Smooth muscle cell (in vitro differentiated cells): ENCODE data around the gene BAIAP2L1. TPM values are rescaled to one million over a fixed set of nuclear protein-coding genes. Genes with fewer than 3 reads are reported as not detected.

Source experiments
- DNase-seq: peaks from one replicate; lab custom pipeline; 2025; ENCODE audit not compliant: unreplicated experiment; lab: John Stamatoyannopoulos, UW
- H2AFZ ChIP-seq: fragments of 200-600 bp; sonication (generic); 2 replicates; pipeline ENCODE4 v1.6.0; 2016; ENCODE audit warnings: antibody characterized with exemption, low read depth, mild to moderate bottlenecking
- H3F3A ChIP-seq: fragments of 200-600 bp; sonication (generic); 2 replicates; pipeline ENCODE4 v1.6.0; 2017; ENCODE audit warnings: antibody characterized with exemption, low read depth
- H3K27ac ChIP-seq: fragments of 200-600 bp; sonication (generic); 2 replicates; pipeline ENCODE4 v1.5.1; 2016; ENCODE audit warnings: low read depth, mild to moderate bottlenecking
- H3K27me3 ChIP-seq: fragments of 200-600 bp; sonication (generic); 2 replicates; pipeline ENCODE4 v1.6.1; 2016; ENCODE audit warnings: low read depth, mild to moderate bottlenecking
- H3K36me3 ChIP-seq: fragments of 200-600 bp; sonication (generic); 2 replicates; pipeline ENCODE4 v1.5.1; 2016; ENCODE audit warnings: low read depth
- H3K4me1 ChIP-seq: fragments of 200-600 bp; sonication (generic); 2 replicates; pipeline ENCODE4 v1.5.1; 2016; ENCODE audit warnings: low read depth
- H3K4me2 ChIP-seq: fragments of 200-600 bp; sonication (generic); 2 replicates; pipeline ENCODE4 v1.6.0; 2016; ENCODE audit warnings: mild to moderate bottlenecking
- H3K4me3 ChIP-seq: fragments of 200-600 bp; sonication (generic); 2 replicates; pipeline ENCODE4 v1.5.1; 2016; ENCODE audit warnings: mild to moderate bottlenecking
- H3K79me2 ChIP-seq: fragments of 200-600 bp; sonication (generic); 2 replicates; pipeline ENCODE4 v1.6.0; 2016; ENCODE audit warnings: low read depth, mild to moderate bottlenecking
- H3K9ac ChIP-seq: fragments of 200-600 bp; sonication (generic); 2 replicates; pipeline ENCODE4 v1.6.0; 2016; ENCODE audit warnings: low read depth
- H3K9me3 ChIP-seq: fragments of 200-600 bp; sonication (generic); replicated peaks from 2 replicates; pipeline ENCODE4 v1.5.1; 2016; ENCODE audit warnings: low read depth
- H4K20me1 ChIP-seq: fragments of 200-600 bp; sonication (generic); 2 replicates; pipeline ENCODE4 v1.6.0; 2016; ENCODE audit warnings: low read depth
- WGBS: methylation state at CpG from one replicate; pipeline ENCODE4 v1.1.7; 2016; ENCODE audit warnings: low lambda C conversion rate; 5-methylcytosine and 5-hydroxymethylcytosine counted together
- polyA plus RNA-seq: library from polyadenylated mRNA; unstranded; fragments of >200 nt; fragmentation: Nextera tagmentation; extraction: Ambion mirVana; gene quantifications from 2 replicates; pipeline ENCODE4 v1.2.1, GENCODE V29; 2016
- total RNA-seq: library from RNA; depleted of rRNA; stranded (reverse); fragments of >200 nt; gene quantifications from 2 replicates; pipeline ENCODE4 v1.2.3, GENCODE V29; 2014
- TF ChIP-seq, protein P1 (sequence below): fragments of 200-600 bp; sonication (generic); IDR thresholded peaks from 2 replicates; pipeline ENCODE4 v1.5.1; 2017; ENCODE audit warnings: borderline replicate concordance, mild to moderate bottlenecking, antibody characterized with exemption; ENCODE audit not compliant: insufficient read depth, poor library complexity, severe bottlenecking

BAIAP2L1 gene
- total and polyA plus RNA-seq, 2 experiments from 2014 or later: 45.0 to 55.1 TPM

GRCh38 chr7:98355250-98355538 is 45.7 kb downstream of the BAIAP2L1 start:
- no peaks in the 10 kb centered on the region for H3K9me3 ChIP-seq
- H3K79me2 ChIP-seq: peaks cover 33% of the 10 kb centered on the region
- H3F3A ChIP-seq: peaks cover 18% of the 10 kb centered on the region
- H3K4me2 ChIP-seq: peak overlapping the region; percentile 69
- H3K27ac ChIP-seq: peak overlapping the region; percentile 94
- H3K9ac ChIP-seq: peak overlapping the region; percentile 52
- H3K36me3 ChIP-seq: peaks cover 5% of the 10 kb centered on the region
- DNase-seq: no peak
- H3K4me3 ChIP-seq: no peak overlapping the region
- H3K4me1 ChIP-seq: no peaks in the 10 kb centered on the region
- WGBS: 77% methylated on average over 6 of the region's 6 CpGs
- no peak overlapping the region for H2AFZ ChIP-seq
- TF ChIP-seq, protein P1, sequence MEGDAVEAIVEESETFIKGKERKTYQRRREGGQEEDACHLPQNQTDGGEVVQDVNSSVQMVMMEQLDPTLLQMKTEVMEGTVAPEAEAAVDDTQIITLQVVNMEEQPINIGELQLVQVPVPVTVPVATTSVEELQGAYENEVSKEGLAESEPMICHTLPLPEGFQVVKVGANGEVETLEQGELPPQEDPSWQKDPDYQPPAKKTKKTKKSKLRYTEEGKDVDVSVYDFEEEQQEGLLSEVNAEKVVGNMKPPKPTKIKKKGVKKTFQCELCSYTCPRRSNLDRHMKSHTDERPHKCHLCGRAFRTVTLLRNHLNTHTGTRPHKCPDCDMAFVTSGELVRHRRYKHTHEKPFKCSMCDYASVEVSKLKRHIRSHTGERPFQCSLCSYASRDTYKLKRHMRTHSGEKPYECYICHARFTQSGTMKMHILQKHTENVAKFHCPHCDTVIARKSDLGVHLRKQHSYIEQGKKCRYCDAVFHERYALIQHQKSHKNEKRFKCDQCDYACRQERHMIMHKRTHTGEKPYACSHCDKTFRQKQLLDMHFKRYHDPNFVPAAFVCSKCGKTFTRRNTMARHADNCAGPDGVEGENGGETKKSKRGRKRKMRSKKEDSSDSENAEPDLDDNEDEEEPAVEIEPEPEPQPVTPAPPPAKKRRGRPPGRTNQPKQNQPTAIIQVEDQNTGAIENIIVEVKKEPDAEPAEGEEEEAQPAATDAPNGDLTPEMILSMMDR: no peak
- H4K20me1 ChIP-seq: no peaks in the 10 kb centered on the region
- no peaks in the 10 kb centered on the region for H3K27me3 ChIP-seq

DNA sequence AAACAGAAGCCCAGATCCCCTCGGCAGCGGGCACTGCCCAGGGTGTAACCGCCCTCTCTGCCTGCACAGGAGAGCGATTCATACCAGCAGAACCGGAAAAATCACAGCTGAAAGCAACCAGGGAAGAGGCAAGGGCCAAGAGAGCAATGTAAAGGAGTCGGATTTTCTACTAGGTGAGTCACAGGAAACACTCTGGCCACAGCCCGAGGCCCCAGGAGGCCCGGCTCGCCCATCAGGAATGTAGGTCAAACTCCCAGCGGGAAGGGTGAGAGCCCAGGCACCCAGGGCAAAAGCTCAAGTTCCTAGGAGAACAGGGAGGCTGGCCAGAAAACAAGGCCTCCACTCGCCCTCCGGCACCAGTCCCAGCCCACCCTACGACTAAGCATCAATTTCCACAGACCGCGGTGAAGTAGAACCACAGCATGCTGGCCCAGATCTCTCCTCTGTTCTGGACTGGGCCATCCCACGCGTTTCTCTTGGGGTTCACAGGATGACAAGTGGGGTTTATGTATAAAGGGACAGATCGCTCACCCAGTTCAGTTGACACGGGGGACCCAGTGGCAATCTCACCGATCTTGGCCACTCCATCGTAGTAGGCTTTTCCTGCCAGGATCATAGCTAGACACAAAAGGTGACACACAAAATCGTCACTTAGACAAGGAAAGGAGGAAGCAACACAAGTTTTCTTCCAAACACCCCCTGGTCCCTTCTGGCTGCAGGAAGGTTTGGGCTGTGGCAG is 46.2 kb downstream of the BAIAP2L1 start:
- TF ChIP-seq, protein P1: no peak
- Histone ChIP-seq H3K36me3 (peaks cover 5% of the 10 kb centered on the region), H3K4me2 (peak overlapping the region; percentile 69), H3K4me3 (no peak overlapping the region), H3K27me3 (no peaks in the 10 kb centered on the region), H3K27ac (peak overlapping the region; percentile 94), H4K20me1 (peaks cover 2% of the 10 kb centered on the region), H3K9me3 (no peaks in the 10 kb centered on the region), H3K9ac (peak overlapping the region; percentile 65), H3F3A (peaks cover 18% of the 10 kb centered on the region), H2AFZ (no peak overlapping the region), H3K4me1 (no peaks in the 10 kb centered on the region), H3K79me2 (peaks cover 36% of the 10 kb centered on the region)
- 41% methylated on average over 22 of the region's 22 CpGs for WGBS
- no peak for DNase-seq

- H3K27ac ChIP-seq: peak overlapping the region; percentile 94
- WGBS: 67% methylated on average over 7 of the region's 7 CpGs
- H3K4me3 ChIP-seq: no peak overlapping the region
- peak overlapping the region; percentile 69 for H3K4me2 ChIP-seq
- no peaks in the 10 kb centered on the region for H3K4me1 ChIP-seq
- H2AFZ ChIP-seq: no peak overlapping the region
- H3K27me3 ChIP-seq: no peaks in the 10 kb centered on the region
- H4K20me1 ChIP-seq: peaks cover 7% of the 10 kb centered on the region
- H3K9me3 ChIP-seq: no peaks in the 10 kb centered on the region
- peaks cover 18% of the 10 kb centered on the region for H3F3A ChIP-seq
- DNase-seq: no peak
- peak overlapping the region; percentile 65 for H3K9ac ChIP-seq
- TF ChIP-seq, protein P1: no peak
- H3K36me3 ChIP-seq: peaks cover 5% of the 10 kb centered on the region
- peaks cover 43% of the 10 kb centered on the region for H3K79me2 ChIP-seq
These were observed 46.8 kb downstream of the BAIAP2L1 start for GRCh38 chr7:98354052-98354451.

DNA sequence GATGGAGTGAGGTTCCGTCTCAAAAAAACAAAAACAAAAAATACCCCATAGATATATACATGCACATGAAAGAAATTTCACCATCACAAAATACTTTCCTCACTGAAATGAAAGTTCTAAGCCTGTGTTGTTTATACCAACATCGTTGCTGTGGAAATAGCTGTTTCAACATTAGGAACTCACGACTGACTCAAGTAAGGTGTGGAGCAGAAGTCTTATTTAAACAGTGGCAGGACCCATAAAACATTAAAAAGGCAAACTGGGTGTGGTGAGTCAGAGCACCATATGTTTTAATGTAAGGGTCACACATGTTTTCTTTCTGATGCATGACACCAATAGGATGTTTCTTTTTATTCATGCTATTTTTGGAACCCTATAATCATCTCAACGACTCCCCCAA is 48.3 kb downstream of the BAIAP2L1 start:
- Histone ChIP-seq H3F3A (peaks cover 22% of the 10 kb centered on the region), H2AFZ (no peak overlapping the region), H3K79me2 (peaks cover 57% of the 10 kb centered on the region), H3K4me2 (peak overlapping the region; percentile 40), H3K4me3 (no peak overlapping the region), H3K36me3 (peaks cover 5% of the 10 kb centered on the region), H3K9me3 (no peaks in the 10 kb centered on the region), H4K20me1 (peaks cover 21% of the 10 kb centered on the region), H3K9ac (peak overlapping the region; percentile 63), H3K27me3 (no peaks in the 10 kb centered on the region), H3K4me1 (no peaks in the 10 kb centered on the region), H3K27ac (peak overlapping the region; percentile 94)
- DNase-seq: no peak
- 46% methylated on average over 4 of the region's 4 CpGs for WGBS
- TF ChIP-seq, protein P1: no peak
